NCI-H2227 (cell line): ENCODE results near the gene KCNIP4.

Source experiments
- DNase-seq: peaks from one replicate; lab custom pipeline; 2025; ENCODE audit not compliant: unreplicated experiment; lab: John Stamatoyannopoulos, UW

KCNIP4 gene

GRCh38 chr4:20698382-20698781 is 1250.2 kb downstream of the KCNIP4 start:
- DNase-seq: no peak

GRCh38 chr4:20696815-20697214 is 1251.8 kb downstream of the KCNIP4 start:
- DNase-seq: no peak

GRCh38 chr4:20687864-20688263 is 1260.7 kb downstream of the KCNIP4 start:
- DNase-seq: no peak

- DNase-seq: peak; percentile 41
Observed at GRCh38 chr4:20684852-20685763, 1263.5 kb downstream of the KCNIP4 start.

GRCh38 chr4:20683766-20684165 is 1264.8 kb downstream of the KCNIP4 start:
- DNase-seq: no peak

GRCh38 chr4:20682853-20683252 is 1265.7 kb downstream of the KCNIP4 start:
- DNase-seq: no peak

- no peak for DNase-seq
Observed at GRCh38 chr4:20681271-20681670, 1267.3 kb downstream of the KCNIP4 start.

GRCh38 chr4:20680736-20681135 is 1267.8 kb downstream of the KCNIP4 start:
- no peak for DNase-seq

GRCh38 chr4:20679951-20680350 is 1268.6 kb downstream of the KCNIP4 start:
- DNase-seq: no peak
